ENCODE measurements around the gene SPOCK3.

SPOCK3 gene

DNA sequence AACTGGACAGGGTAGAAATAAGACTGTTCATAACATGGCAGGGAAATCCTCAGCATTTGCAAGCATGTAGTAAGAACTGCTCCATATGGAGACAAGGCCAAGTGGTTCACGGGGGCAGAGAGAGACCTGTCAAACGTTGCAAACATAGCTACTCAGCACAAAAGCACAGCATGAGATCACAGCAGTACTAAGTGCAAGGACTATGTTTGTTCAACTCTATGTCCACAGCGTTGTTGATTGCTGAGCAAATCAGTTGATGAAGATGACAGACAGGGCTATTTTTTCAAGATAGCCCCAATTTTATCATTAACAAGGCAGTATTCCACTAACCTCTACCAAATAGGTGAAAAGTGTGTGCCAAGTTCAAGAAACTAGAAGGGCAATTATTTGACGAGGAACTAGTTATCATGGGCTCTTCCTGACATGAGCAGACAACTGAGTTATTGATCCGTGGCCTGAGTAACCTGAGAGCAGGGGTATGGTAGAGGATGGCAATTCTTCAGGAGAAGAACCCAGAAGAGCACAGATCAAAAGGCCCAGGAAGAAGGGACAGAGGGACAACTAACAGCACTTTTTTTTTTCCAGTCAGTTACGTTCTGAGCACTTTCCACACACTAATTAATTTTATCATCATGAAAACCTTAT, 57.4 kb downstream of the SPOCK3 start:
- no peak for DNase-seq (ENCODE audit: low spot score)

DNA sequence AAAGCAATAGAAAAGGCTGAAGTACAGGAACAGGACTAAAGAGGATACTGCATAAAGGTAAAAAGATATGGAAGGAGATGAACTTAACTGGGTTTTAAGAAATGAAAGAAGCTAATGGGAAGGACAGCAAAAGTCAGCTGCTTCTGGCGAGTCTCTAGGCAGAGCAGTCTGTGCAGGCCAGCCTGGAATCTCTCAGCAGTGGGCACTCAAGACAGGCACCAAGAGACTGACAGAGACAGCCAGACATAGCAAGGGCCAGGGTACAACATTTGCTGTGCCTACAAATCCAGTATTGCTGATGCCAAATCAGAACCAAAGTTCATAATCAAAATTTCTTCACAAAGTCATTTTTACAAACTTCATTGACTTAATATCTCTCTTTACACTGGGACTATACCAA, 62.4 kb downstream of the SPOCK3 start:
- DNase-seq (ENCODE audit: low spot score) = no peak

DNA sequence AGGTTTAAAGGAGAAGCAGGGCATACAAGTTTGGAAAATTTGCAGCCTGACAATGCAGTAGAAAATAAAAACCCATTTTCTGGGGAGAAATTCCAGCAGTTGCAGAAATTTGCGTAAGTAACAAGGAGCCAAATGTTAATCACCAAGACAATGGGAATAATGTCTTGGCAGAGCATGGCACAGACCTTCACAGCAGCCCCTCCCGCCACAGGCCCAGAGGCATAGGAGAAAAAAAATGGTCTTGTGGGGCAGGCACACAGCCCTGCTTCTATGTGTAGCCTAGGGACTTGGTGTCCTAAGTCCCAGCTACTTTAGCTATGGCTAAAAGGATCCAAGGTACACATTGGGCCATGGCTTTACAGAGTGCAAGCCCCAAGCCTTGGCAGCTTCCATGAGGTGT, 65.7 kb downstream of the SPOCK3 start:
- no peak for DNase-seq (ENCODE audit: low spot score)

DNA sequence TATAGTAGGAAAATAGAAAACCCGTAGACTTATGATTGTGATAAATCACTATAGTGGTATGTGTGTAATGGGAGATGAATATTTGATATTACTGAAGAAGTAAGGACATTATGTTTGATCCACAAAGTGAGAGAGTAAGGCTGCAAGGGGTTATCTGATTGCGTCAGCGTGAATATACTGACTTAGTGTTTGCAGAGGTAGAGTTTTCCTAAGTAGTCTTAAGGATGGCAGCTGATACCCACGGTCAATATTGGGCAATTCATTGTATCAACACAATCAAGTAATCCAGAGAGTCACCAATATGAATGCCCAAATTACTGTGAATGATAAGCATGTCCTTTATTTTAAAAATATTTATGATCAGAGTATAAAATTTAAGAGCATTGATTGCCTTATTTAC, 83.7 kb downstream of the SPOCK3 start:
- no peak for DNase-seq (ENCODE audit: low spot score)

DNA sequence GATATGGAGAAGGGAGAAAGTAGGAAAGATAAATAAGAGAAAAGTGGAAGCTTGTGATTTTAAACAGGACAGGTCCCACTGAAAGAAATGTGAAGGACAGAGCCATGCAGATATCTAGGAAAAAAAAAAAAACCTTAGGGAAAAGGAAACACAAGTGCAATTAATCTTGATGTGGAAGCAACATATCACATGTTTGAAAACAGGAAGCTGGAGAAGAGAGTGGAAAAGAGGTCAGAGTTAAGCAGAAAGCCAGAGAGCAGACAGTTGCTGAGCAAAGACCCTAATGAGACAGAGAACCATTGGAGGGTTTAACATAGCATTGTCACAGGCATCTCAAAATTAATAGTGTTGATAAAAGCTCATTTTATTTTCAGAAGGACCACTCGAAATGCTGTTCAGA, 89.7 kb downstream of the SPOCK3 start:
- DNase-seq (ENCODE audit: low spot score) = no peak

DNA sequence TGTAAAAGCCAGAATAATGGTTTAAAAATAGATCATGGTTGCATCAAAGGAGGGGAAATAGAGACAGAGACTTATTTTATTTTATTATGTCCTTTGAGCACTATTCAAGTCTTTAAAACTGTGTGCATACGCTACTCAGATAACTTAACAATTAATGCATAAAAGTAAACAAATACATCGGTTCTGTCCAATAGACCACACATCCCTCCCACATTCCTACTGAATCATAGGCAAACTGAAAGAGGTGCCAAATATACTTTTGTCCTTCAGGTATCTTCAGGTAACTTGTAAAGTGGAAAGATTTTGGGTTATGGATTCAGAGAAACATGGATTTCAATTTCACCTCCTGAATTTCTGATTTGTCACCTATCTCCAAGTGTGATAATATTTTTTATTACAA, 91.3 kb downstream of the SPOCK3 start:
- no peak for DNase-seq (ENCODE audit: low spot score)

DNA sequence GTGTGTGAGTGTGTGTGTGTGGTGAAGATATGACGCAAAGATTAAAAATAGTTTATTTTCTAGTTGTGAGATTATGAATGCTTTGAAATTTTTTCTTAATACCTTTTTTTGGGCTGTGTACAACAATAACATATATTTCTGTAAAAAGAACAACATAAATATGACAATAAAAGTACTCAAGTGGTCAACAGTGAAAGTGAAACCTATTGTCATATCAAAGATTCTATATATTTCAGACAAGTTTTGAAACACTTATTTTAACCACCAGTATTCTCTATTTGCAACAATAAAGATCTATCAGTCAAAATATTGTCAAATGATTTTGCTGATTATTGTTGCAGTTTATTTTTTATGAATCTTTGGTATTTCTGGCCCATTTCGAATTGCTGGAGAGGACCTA, 98.0 kb downstream of the SPOCK3 start:
- DNase-seq (ENCODE audit: low spot score) = no peak

DNA sequence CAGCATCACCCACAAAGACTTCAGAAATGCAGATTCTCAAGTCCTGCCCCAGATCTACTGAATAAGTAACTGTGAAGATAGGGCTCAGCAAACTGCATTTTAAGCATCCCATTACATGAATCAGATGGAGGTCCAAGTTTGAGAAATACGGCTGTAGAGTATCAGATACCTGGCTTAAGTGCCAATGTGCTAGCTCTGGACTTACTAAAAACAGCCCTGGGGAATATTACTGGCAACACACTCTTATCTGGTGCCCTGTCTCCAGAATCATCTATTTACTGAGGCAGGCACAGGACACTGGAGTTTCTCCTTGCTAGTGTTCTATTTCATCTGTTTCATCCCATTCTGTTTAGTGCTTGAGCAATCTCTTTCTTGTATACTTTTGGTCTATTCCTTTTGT, 105.1 kb downstream of the SPOCK3 start:
- no peak for DNase-seq (ENCODE audit: low spot score)

DNA sequence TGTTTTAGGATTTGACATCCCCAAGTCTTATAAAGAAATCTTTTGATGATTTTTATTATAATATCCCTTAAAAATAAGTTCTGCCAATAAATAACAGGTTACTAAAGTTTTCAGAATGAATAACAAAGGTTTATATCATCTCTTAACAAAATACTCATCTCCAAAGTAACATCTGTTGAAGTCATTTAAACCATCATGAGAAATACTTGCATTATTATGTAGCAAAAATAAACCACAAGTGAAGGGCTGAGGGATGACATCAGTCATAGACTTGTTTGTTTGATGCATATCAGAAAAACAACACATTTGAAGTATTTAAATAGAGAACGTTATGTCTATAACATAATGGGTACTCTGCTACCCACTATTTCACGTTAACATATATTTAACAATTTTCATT, 114.9 kb downstream of the SPOCK3 start:
- no peak for DNase-seq (ENCODE audit: low spot score)

DNA sequence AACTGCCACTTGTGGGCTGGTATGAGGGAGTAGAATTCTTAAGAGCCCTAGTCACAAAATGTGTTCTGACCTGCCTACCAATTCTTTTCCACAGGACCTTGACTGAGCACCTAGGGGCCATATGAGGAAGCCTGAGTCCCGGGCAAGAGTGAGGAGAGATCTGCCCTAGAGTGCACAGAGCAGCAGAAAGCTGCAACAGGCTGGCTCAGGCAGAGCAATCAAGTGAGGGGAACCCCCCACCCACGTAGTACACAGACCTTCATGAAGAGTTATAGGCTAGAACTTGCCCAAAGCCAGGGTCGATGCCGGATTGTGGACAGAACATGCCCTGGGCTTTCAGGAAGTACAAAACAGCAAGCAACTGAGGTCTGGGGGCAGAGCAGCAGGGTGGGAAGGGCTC, 117.0 kb downstream of the SPOCK3 start:
- DNase-seq (ENCODE audit: low spot score) = no peak

DNA sequence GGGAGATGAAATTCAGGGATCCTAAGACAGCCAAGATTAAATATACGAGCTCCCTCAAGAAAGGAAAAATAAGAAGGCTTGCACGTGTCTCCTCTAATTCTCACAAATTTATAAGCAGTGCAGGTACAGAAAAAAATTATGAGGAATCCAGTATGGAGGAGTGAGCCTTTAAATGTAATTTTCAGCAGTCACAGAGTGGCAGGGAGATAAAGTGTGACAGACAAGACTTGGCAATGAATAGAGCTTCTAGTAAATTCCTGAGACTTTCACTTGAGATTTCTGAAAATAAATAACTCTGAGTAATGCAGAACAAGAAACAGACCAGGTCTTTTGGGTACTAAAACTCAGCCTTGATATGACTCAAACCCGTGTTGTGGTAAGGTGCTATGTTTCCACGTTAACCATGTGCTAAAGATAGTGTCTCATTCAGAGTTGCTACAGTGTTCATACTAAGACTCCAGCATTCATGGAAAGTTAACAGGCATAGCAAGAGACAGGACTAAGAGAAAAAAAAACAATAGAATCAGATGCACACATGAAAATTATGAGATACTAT, 119.8 kb downstream of the SPOCK3 start:
- DNase-seq (ENCODE audit: low spot score) = no peak

DNA sequence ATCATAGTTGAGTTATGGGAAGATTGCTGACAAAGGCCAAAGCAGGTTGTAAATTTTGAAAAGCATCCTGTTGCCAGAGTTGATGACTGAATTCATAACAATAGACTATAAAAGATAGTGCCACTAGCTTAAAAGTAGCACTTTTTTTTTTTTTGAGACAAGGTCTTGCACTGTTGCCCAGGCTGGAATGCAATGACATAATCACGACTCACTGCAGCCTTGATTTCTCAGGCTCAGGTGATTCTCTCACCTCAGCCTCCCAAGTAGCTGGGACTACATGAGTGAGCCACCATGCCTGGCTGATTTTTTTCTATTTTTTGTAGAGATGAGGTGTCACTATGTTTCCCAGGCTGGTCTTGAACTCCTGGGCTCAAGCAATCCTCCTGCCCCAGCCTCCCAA, 122.7 kb downstream of the SPOCK3 start:
- no peak for DNase-seq (ENCODE audit: low spot score)

DNA sequence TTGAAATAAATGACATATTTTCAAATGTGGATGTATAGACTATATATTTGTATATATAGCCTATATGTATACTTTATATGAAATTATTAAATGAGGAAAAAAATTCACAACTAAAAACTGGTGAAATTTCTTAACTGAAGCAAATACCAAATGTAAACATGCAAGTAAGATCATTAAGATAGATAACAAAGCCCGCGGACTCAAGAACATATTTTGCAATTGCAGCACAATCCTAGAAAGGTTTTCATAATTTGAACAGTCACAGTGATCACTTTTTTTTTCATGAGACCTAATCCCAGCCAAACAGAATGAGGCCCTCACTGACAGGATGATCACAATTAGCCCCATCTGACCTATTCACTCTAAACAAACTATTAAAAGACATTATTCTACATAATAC, 123.2 kb downstream of the SPOCK3 start:
- no peak for DNase-seq (ENCODE audit: low spot score)

DNA sequence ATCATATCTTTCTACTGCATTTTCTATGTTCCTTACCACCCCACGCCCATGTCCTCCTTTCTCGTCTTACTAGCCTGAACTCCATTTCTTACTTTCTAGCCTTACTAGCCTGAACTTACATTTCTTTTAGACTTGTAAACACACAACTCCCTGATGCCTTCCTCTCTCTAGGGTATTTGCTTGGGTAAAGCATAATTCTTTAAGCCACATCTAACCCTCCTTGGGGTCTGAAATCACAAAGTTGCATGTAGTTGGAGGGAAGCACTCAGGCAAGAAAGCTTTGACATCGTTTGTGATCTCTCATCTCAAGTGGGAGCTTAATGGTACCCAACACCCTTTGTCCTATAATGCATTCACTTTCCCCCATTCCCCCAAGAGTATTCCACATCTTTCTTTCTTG, 124.4 kb downstream of the SPOCK3 start:
- no peak for DNase-seq (ENCODE audit: low spot score)

DNA sequence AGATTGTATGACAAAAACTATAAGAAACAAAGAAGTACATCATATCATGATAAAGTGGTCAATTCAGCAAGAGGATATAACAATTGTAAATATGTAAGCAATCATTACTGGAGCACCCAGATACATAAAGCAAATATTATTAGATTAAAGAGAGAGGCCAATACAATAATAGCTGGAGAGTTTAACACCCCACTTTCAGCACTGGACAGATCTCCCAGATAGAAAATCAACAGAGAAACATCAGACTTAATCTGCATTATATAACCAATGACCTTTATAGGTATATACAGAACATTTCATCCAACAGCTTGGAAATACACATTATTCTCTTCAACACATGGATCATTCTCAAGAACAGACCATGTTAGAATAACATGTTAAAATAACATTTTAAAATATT, 128.4 kb downstream of the SPOCK3 start:
- DNase-seq (ENCODE audit: low spot score) = no peak

DNA sequence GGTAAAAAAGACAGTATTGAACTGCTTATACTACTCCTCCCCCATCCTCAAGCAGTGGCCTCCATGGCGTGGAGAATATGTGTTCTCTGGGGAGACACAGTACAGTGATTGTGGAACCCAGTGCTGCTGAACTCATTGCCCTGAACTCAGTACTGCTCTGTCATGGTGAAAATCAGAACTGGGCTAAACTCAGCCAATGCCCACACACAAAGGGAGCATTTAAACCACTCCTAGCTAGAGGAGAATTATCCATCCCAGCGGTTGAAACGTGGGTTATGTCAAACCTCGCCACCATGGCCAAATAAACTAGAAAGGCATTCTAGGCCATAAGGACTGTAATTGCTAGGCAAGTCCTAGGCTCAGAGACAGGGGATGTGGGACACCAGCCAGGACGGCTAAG, 131.8 kb downstream of the SPOCK3 start:
- no peak for DNase-seq (ENCODE audit: low spot score)

DNA sequence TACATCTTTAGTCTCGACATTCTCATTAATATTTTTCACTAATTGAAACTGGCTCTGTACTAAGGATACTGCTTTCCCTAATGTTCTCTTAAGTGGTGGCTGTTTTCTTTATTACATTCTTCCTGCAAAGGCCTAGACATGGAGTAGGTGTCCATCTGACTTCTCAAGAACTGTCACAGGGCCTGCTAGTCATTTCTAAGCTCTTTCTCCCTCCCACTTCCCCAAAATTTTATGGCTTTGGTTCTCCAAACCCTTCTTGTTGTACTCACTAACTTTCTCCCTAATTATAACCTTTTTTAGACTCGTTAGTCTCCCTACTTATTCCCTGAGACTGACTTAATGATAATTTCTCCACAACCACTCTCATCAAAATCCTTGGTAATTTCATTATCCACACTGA, 133.3 kb downstream of the SPOCK3 start:
- no peak for DNase-seq (ENCODE audit: low spot score)

DNA sequence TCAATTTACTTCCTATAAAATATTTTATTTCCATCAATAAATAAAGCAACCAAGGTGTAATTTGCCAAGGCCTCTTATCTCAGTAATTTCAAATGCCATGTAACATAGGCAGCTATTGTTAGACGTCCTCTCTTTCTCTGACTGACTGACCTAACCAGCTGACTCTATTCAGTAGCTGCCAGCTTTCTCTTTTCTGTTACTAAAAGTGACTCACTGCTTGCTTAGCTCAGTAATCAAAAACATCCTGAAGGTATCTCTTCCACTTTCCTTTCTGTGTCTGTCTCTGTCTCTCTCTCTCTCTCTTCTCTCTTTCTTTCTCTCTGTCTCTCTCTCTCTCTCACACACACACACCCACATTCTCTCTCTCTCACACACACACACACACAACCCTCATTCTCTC, 134.2 kb downstream of the SPOCK3 start:
- DNase-seq (ENCODE audit: low spot score) = no peak

DNA sequence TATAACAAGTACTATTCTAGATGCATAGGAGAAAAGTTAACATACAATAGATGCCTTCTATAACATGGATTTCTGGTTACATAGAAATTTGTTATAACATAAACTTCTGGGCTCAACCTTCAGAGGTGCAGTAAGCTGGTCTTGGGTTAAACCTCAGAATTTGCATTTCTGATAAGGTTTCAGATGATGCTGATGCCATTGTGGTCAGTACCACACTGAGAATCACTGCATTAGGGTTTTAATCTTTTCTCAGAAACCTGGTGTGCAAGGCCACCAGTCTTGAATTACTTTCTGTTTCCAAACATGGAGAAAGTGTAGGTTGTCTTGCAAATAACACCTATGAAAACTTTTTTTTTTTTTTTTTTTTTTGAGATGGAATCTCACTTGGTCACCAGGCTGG, 146.2 kb downstream of the SPOCK3 start:
- DNase-seq (ENCODE audit: low spot score) = no peak

DNA sequence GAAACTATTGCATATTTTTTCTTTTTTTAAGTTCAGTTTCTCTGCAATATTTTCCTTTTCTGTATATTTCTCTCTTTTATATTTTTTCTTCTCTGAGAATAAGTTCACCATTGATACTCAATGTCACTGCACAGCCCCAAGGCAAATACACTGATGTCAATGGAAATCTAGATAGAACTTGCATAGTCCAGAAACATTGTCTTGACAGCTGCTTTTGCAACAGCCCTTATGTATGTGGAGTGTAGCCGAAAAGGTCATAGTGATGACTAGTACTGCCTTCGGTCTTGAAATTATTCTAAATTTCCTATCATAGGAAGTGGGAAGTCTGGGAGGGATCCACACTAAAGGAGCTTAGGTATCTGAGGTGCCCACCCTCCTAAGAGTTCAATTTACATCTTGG, 150.0 kb downstream of the SPOCK3 start:
- DNase-seq (ENCODE audit: low spot score) = no peak

DNA sequence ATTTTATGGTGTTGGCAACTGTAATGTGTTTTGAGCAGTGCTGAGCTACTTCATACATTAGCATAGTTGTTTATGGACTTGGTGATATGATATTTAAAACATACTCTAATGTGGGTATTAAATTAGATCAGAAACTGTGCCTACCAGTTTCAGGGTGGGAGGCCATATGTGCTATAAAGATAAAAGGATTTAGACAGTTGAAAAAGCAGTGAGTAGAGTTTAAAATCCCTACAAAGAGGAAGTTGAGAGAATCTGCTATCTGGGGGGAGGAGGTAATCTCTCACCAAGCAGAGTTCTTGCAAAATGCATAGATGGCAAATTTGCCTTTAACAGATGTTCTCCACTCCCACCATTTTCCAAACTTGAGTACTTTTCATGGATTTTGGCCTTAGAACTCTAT, 154.5 kb downstream of the SPOCK3 start:
- no peak for DNase-seq (ENCODE audit: low spot score)

DNA sequence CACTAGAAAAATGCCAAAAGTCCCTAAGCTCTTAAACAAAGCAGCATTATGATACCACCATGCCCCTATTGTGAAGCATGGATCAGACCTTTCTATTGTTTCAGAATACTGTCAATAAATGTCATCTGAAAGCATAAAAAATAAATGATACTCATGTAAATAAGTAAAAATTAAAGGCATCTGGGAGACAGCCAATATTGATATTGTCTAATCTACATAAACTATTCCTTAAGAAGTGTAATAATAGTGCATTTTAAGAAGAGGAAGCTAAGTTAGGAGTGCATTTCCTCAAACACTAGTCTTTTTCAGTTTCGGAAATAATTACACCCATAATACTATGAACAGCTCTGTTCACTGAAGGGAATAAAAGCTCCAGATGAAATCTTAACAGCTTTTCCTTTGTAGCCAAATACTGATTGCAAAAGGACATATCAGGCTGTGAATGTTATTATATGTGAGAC, 181.6 kb downstream of the SPOCK3 start:
- no peak for DNase-seq (ENCODE audit: low spot score)

DNA sequence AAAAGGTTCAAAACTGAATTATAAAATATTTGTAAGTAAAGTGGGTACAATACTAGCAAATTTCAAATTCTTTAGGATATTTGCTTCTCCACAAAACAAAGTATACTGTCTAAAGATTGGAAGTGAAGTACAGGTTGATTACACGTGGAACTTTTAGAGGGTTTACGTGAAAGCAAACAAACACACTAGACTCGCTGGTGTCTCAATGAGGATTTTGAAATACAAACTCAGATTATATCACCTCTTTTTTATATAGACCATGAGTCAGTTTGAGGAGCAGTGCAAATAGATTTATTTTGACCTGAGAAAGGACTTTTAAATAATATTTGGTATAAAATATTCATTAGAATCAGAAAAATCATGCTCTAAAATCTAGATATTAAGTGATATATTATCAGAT, 185.0 kb downstream of the SPOCK3 start:
- no peak for DNase-seq (ENCODE audit: low spot score)

DNA sequence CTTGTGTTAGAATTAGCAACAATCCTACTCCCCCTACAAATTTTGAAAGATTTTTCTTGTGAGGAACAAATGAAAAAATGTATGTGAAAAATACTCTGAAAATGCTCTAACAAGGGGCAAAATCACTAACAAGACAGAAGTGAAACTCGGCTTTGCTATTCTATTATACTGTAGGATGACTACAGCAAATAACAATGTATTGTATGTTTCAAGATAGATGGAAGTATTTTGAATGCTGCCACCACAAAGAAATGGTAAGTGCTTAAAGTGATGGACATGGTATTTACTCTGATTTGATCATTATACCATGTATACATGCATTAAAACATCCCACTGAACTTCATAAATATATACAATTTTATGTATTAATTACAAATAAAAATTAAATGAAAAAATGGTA, 192.8 kb downstream of the SPOCK3 start:
- no peak for DNase-seq (ENCODE audit: low spot score)

DNA sequence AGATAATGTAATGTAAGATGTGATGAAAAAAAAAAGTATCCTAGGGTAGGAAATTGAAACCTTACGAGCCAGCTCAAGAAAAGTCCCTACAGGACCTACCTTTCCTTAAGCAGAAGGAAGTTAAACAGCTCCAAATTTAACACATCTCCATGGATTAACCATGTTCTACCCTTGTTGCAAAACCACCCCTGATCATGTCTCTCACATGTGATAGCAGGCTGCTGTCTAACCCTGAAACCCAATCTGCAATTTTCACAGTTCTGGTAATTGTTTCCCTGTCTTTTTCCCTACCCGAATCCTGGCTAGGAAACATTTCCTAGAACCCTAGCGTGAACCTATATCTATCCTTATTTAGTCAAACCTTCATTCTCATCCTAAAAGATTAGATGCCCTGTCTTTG, 198.9 kb downstream of the SPOCK3 start:
- no peak for DNase-seq (ENCODE audit: low spot score)
